ENCODE data around the gene TSR2. TPM values are rescaled to one million over a fixed set of nuclear protein-coding genes. Genes with fewer than 3 reads are reported as not detected.
"Not testable (repeated sequence)": the region's sequence is repeated elsewhere in the genome, so short reads cannot be mapped to it uniquely, and the experiment has no call there.

The TSR2 gene
- total and polyA plus RNA-seq, 2 of the 8 experiments (the other 6 are each of a cell fraction or from before 2014, with no cell fraction given) = 15.1 to 44.2 TPM

DNA sequence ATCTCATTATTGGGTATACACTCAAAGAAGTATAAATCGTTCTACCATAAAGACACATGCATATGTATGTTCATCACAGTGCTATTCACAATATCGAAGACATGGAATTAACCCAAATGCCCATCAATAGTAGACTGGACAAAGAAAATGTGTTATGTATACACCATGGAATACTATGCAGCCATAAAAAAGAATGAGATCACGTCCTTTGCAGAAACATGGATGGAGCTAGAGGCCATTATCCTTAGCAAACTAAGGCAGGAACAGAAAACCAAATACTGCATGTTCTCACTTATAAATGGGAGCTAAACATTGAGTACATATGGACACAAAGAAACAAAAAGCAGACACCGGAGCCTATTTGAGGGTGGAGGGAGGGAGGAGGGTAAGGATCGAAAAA lies 49.6 kb downstream of the TSR2 start:
- H4K20me1 ChIP-seq (replicated peaks in 1 of 2; ENCODE audit: control insufficient read depth in 1 of 2, insufficient read depth in 2 of 2, low read length in 2 of 2); H3K18ac ChIP-seq (ENCODE audit: extremely low read depth, low read length); H3K4me3 ChIP-seq (ENCODE audit: extremely low read depth in 1 of 4, insufficient read depth in 2 of 4, low read depth in 3 of 4, low read length in 4 of 4); H2BK20ac ChIP-seq (ENCODE audit: low read length); H2BK15ac ChIP-seq (ENCODE audit: low read length); H2AK5ac ChIP-seq (ENCODE audit: low read depth, low read length); POLR2A ChIA-PET (ENCODE audit: partially characterized antibody); H3K4me2 ChIP-seq (ENCODE audit: insufficient read depth in 1 of 2, low read depth in 2 of 2, low read length in 2 of 2); H3K56ac ChIP-seq (replicated peaks; ENCODE audit: insufficient read length, low read depth, low read length); H2BK12ac ChIP-seq (ENCODE audit: low read depth, low read length); H3K23me2 ChIP-seq (ENCODE audit: low read depth, low read length); H2BK5ac ChIP-seq (ENCODE audit: low read depth, low read length); H4K8ac ChIP-seq (ENCODE audit: extremely low read depth, insufficient read depth, low read length); CTCF ChIA-PET (ENCODE audit: partially characterized antibody); H3K4ac ChIP-seq (replicated peaks; ENCODE audit: insufficient read length, low read depth, low read length); H3K23ac ChIP-seq (ENCODE audit: insufficient read length); H3K27me3 ChIP-seq (replicated peaks in 1 of 4; ENCODE audit: control insufficient read depth in 3 of 4, extremely low read depth in 1 of 4, insufficient read depth in 3 of 4, low read length in 3 of 4); H4K5ac ChIP-seq (ENCODE audit: insufficient read length, low read depth, low read length); H3K4me1 ChIP-seq (replicated peaks in 1 of 4; ENCODE audit: control insufficient read depth in 3 of 4, insufficient read depth in 4 of 4, low read length in 3 of 4); H4K91ac ChIP-seq (replicated peaks; ENCODE audit: insufficient read length, low read length); H3K9me3 ChIP-seq (ENCODE audit: insufficient read depth in 2 of 2, low read depth in 1 of 2, low read length in 1 of 2); H2AFZ ChIP-seq (ENCODE audit: low read length); H3K36me3 ChIP-seq (ENCODE audit: control insufficient read depth in 2 of 4, insufficient read depth in 4 of 4, low read length in 3 of 4); H2BK120ac ChIP-seq (replicated peaks; ENCODE audit: low read depth, low read length); H3K79me1 ChIP-seq (ENCODE audit: low read depth, low read length); DNase-seq (ENCODE audit: low read depth in 1 of 2, low spot score in 2 of 2); FAIRE-seq; H3K9ac ChIP-seq (replicated peaks in 1 of 4; ENCODE audit: extremely low read depth in 1 of 4, low read depth in 3 of 4, low read length in 3 of 4); H3K14ac ChIP-seq (ENCODE audit: insufficient read length); H3K27ac ChIP-seq (ENCODE audit: low read depth, low read length): not testable (repeated sequence)
- H3K79me2 ChIP-seq (ENCODE audit: control insufficient read depth in 1 of 2, insufficient read depth in 2 of 2, low read length in 2 of 2) = peaks cover 2 to 68% of the 10 kb centered on the region in 2 experiments; a peak in 2 of 4 replicates
- 90% methylated on average over 5 of the region's 5 CpGs; no CpG with 5 or more reads in 1 of the 2 experiments for WGBS, 2 experiments (ENCODE audit: extremely low coverage in 1 of 2, insufficient coverage in 1 of 2, insufficient read length in 1 of 2, insufficient replicate concordance in 2 of 2, low coverage in 1 of 2, low lambda C conversion rate in 2 of 2, missing lambda C conversion rate in 1 of 2)
